Mucosa of rectum (tissue), 2 donors: Measurements from ENCODE around the gene PABPN1.
"Not testable (repeated sequence)": the region's sequence is repeated elsewhere in the genome, so short reads cannot be mapped to it uniquely, and the experiment has no call there.

ENCODE experiments used
- H3K27ac ChIP-seq, 2 donors: one replicate each; pipeline ENCODE4 v1.7.0; 2013; ENCODE audit warnings: inconsistent platforms in 2 of 2, low read depth in 2 of 2, low read length in 2 of 2
- H3K27me3 ChIP-seq, 2 donors: one replicate each; pipeline ENCODE4 v1.7.0; 2013; ENCODE audit warnings: low read length in 2 of 2; ENCODE audit not compliant: control insufficient read depth in 2 of 2, insufficient read depth in 2 of 2
- H3K36me3 ChIP-seq, 2 donors: one replicate each; pipeline ENCODE4 v1.7.0; 2013; ENCODE audit warnings: low read length in 2 of 2; ENCODE audit not compliant: control insufficient read depth in 2 of 2, insufficient read depth in 2 of 2
- H3K4me1 ChIP-seq, 2 donors: one replicate each; pipeline ENCODE4 v1.7.0; 2013; ENCODE audit warnings: low read length in 2 of 2, mild to moderate bottlenecking in 1 of 2; ENCODE audit not compliant: control insufficient read depth in 2 of 2, insufficient read depth in 2 of 2
- H3K4me3 ChIP-seq, 2 donors: one replicate each; pipeline ENCODE4 v1.7.0; 2013; ENCODE audit warnings: low read length in 2 of 2
- H3K9ac ChIP-seq, 2 donors: one replicate each; pipeline ENCODE4 v1.7.0; 2013; ENCODE audit warnings: low read length in 2 of 2, low read depth in 1 of 2, mild to moderate bottlenecking in 1 of 2
- H3K9me3 ChIP-seq, 2 donors: one replicate each; pipeline ENCODE4 v1.7.0; 2013; ENCODE audit warnings: low read length in 2 of 2; ENCODE audit not compliant: control insufficient read depth in 2 of 2
- donor health status: healthy.
- donor health status: Normal muscosa, but diverticular disease.

Gene PABPN1

DNA sequence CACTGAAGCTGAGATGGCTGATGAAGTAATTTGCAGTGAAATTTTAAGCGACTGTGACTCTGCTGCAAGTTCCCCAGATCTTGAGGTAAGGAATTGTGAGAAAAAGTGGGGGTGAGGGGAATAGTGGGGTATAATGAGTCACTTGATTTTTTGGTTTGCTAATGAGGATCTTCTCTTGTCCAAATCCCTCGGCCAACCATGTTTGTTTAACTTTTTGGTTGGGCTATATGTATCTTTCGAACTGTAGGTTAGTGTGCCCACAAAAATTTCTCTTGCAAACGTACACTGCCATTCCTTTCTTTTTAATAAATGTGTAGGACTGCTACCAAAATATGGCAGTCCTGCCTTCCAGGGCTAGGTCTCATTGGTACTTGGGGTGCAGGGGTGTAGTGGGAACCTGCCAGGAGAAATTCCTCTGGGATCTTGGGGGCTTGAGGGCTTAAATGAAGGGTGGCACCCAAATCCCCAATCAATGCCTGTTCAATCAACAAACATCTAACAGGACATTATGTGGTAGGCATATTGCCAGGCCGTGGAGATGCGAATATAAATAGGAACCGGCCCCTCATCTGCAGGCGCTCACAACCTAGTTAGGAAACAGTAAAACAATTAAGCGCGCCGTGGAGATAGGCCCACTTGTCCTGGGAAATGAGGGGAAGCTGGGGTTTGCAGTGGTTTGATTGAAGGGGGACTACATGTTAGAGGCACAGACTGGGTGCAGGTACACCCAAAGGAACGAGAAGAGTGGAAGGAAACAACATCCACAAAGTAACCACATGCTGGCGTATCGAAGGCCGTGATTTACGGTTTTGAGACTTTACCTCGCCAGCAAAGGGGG is 1.3 kb upstream of the PABPN1 start:
- Histone ChIP-seq H3K9ac (peak overlapping the region; percentile 17 to 53), H3K9me3 (no peaks in the 10 kb centered on the region), H3K36me3 (peaks cover 12 to 20% of the 10 kb centered on the region in 2 donors), H3K27me3 (no peaks in the 10 kb centered on the region), H3K27ac (peak overlapping the region; percentile 86 to 92), H3K4me1 (peaks cover 13 to 16% of the 10 kb centered on the region in 2 donors), H3K4me3 (peak overlapping the region; percentile 67 to 74)

DNA sequence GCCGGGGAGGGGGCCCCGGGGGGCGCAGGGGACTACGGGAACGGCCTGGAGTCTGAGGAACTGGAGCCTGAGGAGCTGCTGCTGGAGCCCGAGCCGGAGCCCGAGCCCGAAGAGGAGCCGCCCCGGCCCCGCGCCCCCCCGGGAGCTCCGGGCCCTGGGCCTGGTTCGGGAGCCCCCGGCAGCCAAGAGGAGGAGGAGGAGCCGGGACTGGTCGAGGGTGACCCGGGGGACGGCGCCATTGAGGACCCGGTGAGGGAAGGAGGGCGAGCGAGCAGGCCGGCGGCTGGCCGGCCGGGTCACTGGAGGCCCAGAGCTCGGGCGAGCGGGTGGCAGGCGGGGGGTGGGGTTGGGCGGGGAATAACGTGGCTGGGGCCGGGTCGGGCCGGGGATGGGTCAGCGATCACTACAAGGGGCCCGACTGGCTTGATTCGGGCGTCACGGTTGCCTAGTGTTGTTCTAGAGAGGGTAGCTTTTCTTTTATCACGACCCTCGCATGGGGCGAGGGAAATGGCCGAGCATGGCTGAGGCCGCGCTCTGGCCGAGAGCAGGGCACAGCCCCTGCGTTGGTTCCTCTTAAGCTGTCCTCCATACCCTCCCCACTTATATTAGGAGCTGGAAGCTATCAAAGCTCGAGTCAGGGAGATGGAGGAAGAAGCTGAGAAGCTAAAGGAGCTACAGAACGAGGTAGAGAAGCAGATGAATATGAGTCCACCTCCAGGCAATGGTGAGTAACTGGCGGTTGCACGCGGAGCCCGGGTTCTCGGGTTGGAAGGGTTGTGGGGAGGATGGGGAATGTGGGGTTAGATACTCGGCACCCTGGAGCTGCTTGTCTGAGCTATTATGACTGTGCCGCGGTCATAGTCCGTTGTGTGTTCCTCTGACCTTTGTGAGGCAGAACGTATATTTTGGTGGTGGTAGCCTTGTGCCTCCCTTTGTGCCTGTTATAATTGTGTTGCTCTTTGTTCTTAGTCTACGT is 603 bp downstream of the PABPN1 start:
- Histone ChIP-seq H3K27me3 (no peaks in the 10 kb centered on the region), H3K36me3 (peaks cover 16 to 24% of the 10 kb centered on the region in 2 donors), H3K27ac (peak overlapping the region; percentile 88), H3K9me3 (no peaks in the 10 kb centered on the region), H3K9ac (peak overlapping the region; percentile 89 to 91), H3K4me3 (peak overlapping the region; percentile 93 to 94), H3K4me1 (peaks cover 13 to 16% of the 10 kb centered on the region in 2 donors)

DNA sequence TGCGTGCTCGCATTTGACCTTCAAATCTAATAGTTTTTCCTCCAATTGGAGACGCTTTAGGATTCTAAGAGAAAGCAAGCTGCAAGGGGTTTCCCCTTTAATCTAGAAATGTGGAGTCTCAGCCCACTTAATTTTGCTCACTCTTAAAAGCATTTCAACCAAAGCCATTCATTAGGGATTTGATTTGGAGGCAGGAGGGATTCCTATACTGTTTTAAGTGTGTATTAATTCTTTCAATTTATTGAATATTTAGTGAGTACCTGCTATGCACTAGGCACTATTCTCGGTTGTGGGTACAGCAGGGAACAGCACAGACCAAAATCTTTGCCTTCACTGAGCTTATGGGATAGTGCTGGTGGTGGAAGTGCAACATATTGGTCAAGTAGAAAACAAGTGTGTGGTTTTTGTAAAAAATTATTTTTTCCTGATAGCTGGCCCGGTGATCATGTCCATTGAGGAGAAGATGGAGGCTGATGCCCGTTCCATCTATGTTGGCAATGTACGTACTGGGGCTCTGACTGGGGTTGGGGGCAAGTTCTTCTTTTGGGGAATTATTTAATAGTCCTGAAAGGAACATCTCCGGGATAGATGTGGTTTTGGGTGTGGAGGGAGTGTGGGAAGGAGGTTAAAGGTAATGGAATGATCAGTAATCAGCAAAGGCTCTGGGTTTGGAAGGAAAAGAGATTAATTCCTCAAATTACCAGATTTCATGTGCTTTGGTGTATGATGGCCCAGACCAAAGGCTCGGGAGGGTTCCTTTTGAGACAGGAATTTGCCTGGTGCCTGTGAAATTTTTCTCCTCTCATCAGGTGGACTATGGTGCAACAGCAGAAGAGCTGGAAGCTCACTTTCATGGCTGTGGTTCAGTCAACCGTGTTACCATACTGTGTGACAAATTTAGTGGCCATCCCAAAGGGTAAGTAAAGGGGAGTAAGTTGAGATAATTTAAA is 1.6 kb downstream of the PABPN1 start:
- no peaks in the 10 kb centered on the region for H3K27me3 ChIP-seq
- peak overlapping the region; percentile 93 to 94 for H3K4me3 ChIP-seq
- H3K9me3 ChIP-seq = no peaks in the 10 kb centered on the region
- H3K27ac ChIP-seq = peak overlapping the region in 1 of 2 donors; percentile 88
- H3K9ac ChIP-seq = peak overlapping the region; percentile 89 to 91
- H3K4me1 ChIP-seq = peaks cover 13 to 16% of the 10 kb centered on the region in 2 donors
- peaks cover 16 to 24% of the 10 kb centered on the region in 2 donors for H3K36me3 ChIP-seq

DNA sequence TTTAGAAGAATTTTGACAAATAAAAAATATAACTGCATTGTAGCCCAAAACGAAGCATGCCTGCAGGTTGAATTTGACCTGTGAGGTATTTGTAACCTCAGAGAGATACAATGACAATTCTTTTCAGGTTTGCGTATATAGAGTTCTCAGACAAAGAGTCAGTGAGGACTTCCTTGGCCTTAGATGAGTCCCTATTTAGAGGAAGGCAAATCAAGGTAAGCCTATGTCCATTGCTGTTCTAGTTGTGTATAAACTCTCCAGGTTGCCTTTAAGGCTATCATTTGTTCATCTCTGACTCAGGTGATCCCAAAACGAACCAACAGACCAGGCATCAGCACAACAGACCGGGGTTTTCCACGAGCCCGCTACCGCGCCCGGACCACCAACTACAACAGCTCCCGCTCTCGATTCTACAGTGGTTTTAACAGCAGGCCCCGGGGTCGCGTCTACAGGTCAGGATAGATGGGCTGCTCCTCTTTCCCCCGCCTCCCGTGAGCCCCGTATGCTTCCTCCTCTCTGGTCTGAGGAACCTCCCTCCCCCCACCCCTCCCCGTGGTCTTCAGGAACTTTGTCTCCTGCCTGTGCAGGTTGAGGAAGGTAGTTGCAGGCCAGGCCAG is 2.7 kb downstream of the PABPN1 start:
- Histone ChIP-seq H3K9me3 (no peaks in the 10 kb centered on the region), H3K27ac (no peak overlapping the region), H3K27me3 (no peaks in the 10 kb centered on the region), H3K4me1 (peaks cover 13 to 16% of the 10 kb centered on the region in 2 donors), H3K9ac (no peak overlapping the region), H3K4me3 (no peak overlapping the region), H3K36me3 (peaks cover 16 to 24% of the 10 kb centered on the region in 2 donors)

DNA sequence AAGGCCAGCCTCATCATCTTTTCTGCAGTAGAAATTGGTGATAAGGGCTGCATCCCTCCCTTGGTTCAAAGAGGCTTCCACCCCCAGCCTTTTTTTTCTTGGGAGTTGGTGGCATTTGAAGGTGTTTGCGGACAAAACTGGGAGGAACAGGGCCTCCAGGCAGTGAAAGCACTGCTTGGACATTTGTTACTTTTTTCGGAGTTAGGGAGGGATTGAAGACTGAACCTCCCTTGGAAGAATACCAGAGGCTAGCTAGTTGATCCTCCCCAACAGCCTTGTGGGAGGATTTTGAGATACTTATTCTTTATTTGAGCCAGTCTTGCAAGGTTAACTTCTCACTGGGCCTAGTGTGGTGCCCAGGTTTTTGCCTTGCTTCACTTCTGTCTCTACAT is 3.2 kb downstream of the PABPN1 start:
- Histone ChIP-seq H3K27ac (no peak overlapping the region), H3K9me3 (no peaks in the 10 kb centered on the region), H3K36me3 (peaks cover 16 to 24% of the 10 kb centered on the region in 2 donors), H3K9ac (no peak overlapping the region), H3K27me3 (no peaks in the 10 kb centered on the region), H3K4me1 (peaks cover 13 to 16% of the 10 kb centered on the region in 2 donors), H3K4me3 (no peak overlapping the region)

DNA sequence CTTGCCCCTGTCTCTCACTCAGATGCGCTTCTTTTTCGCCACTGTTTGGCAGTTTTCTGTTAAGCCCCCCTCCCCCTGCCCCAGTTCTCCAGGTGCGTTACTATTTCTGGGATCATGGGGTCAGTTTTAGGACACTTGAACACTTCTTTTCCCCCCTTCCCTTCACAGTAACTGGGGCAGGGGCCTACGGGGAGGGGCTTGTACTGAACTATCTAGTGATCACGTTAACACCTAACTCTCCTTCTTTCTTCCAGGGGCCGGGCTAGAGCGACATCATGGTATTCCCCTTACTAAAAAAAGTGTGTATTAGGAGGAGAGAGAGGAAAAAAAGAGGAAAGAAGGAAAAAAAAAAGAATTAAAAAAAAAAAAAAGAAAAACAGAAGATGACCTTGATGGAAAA is 3.7 kb downstream of the PABPN1 start:
- no peak overlapping the region for H3K4me3 ChIP-seq
- H3K27ac ChIP-seq = no peak overlapping the region
- H3K9ac ChIP-seq = no peak overlapping the region
- H3K27me3 ChIP-seq = no peaks in the 10 kb centered on the region
- H3K36me3 ChIP-seq = peaks cover 16 to 22% of the 10 kb centered on the region in 2 donors
- peaks cover 13 to 16% of the 10 kb centered on the region in 2 donors for H3K4me1 ChIP-seq
- H3K9me3 ChIP-seq = no peaks in the 10 kb centered on the region

DNA sequence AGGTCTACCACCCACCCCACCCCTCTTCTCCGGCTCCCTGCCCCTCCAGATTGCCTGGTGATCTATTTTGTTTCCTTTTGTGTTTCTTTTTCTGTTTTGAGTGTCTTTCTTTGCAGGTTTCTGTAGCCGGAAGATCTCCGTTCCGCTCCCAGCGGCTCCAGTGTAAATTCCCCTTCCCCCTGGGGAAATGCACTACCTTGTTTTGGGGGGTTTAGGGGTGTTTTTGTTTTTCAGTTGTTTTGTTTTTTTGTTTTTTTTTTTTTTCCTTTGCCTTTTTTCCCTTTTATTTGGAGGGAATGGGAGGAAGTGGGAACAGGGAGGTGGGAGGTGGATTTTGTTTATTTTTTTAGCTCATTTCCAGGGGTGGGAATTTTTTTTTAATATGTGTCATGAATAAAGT is 4.5 kb downstream of the PABPN1 start:
- H3K4me1 ChIP-seq = peaks cover 8 to 10% of the 10 kb centered on the region in 2 donors
- not testable (repeated sequence) for H3K27me3 ChIP-seq

DNA sequence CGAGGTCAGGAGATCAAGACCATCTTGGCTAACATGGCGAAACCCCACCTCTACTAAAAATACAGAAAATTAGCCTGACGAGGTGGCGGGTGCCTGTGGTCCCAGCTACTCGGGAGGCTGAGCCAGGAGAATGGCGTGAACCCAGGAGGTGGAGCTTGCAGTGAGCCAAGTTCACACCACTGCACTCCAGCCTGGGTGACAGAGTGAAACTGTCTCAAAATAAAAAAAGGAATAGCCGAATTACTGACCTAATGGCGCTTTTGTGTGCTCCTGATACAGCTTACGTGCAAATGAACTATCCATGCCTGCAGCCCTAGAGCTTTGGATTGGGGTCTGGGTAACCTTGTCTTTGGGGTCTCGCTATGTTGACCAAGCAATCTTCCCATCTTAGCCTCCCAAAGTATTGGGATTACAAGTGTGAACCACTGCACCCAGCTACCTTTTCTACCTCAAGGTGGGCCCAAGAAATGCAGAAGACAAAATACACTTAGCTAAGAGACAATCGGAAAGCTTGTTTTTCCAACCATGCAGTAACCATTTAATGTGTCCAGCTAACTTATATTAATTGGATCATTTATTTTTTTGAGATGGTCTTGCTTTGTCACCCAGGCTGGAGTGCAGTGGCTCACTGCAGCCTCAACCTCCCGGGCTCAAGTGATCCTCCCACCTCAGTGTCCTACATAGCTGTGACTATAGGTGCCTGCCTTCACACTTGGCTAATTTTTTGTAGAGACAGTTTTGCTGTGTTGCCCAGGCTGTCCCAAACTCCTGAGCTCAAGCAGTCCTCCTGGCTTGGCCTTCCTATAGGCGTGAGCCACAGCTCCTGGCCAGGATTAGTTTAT is 5.5 kb downstream of the PABPN1 start:
- Histone ChIP-seq H3K4me3 (no peak overlapping the region), H3K9me3 (no peaks in the 10 kb centered on the region), H3K36me3 (peaks cover 16 to 21% of the 10 kb centered on the region in 2 donors), H3K9ac (no peak overlapping the region), H3K27ac (no peak overlapping the region), H3K4me1 (peaks cover 8 to 10% of the 10 kb centered on the region in 2 donors), H3K27me3 (no peaks in the 10 kb centered on the region)

More for the DNA sequence above, 4.5 kb downstream of the PABPN1 start:
- H3K4me3 ChIP-seq, H3K9me3 ChIP-seq, H3K27ac ChIP-seq, H3K9ac ChIP-seq: not testable (repeated sequence)
- peaks cover 16 to 21% of the 10 kb centered on the region in 2 donors for H3K36me3 ChIP-seq
